ENCODE data around the gene JAKMIP3. TPM values are rescaled to one million over a fixed set of nuclear protein-coding genes. Genes with fewer than 3 reads are reported as not detected.

The JAKMIP3 gene
- total RNA-seq, 1 experiment from 2014 or later, result 1.0 TPM

- Histone ChIP-seq H3K27me3 (ENCODE audit: low read length) (no peaks in the 10 kb centered on the region), H3K4me1 (ENCODE audit: insufficient read depth, low read length) (peaks cover 26% of the 10 kb centered on the region), H3K9me2 (replicated peaks; ENCODE audit: low read length) (no peaks in the 10 kb centered on the region), H3F3A (ENCODE audit: low read length, unreplicated experiment) (no peaks in the 10 kb centered on the region), H3K9me3 (ENCODE audit: low read length) (no peaks in the 10 kb centered on the region), H3K27ac (ENCODE audit: low read length) (peak overlapping the region; percentile 87), H2AFZ (ENCODE audit: low read length) (no peak overlapping the region), H3K79me2 (ENCODE audit: low read length) (no peaks in the 10 kb centered on the region), H4K20me1 (ENCODE audit: low read length) (no peaks in the 10 kb centered on the region), H3K4me2 (ENCODE audit: low read length) (peak overlapping the region; percentile 54), H3K36me3 (ENCODE audit: low read depth, low read length) (no peaks in the 10 kb centered on the region), H3K4me3 (ENCODE audit: low read length) (no peak overlapping the region), H3K9ac (ENCODE audit: low read length) (no peak overlapping the region)
- POLR2A ChIA-PET (ENCODE audit: unreplicated experiment), result no interaction called here
- CTCF ChIA-PET, result no interaction called here
- peak; percentile 81 for DNase-seq
- TF ChIP-seq EZH2 (IDR thresholded peaks at IDR 0.05; ENCODE audit: low read length, unreplicated experiment) (no peak), EZH2phosphoT487 (IDR thresholded peaks at IDR 0.05; ENCODE audit: borderline replicate concordance, low read length) (no peak)
- TF ChIP-seq, protein P1, sequence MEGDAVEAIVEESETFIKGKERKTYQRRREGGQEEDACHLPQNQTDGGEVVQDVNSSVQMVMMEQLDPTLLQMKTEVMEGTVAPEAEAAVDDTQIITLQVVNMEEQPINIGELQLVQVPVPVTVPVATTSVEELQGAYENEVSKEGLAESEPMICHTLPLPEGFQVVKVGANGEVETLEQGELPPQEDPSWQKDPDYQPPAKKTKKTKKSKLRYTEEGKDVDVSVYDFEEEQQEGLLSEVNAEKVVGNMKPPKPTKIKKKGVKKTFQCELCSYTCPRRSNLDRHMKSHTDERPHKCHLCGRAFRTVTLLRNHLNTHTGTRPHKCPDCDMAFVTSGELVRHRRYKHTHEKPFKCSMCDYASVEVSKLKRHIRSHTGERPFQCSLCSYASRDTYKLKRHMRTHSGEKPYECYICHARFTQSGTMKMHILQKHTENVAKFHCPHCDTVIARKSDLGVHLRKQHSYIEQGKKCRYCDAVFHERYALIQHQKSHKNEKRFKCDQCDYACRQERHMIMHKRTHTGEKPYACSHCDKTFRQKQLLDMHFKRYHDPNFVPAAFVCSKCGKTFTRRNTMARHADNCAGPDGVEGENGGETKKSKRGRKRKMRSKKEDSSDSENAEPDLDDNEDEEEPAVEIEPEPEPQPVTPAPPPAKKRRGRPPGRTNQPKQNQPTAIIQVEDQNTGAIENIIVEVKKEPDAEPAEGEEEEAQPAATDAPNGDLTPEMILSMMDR (conservative IDR thresholded peaks at IDR 0.05; ENCODE audit: low read depth, low read length), result no peak
- intact Hi-C loops (cut with micrococcal nuclease), result no loop called here
- BruUV-seq (replicated peaks), result no TSS peak
- ATAC-seq, result peak; percentile 99
These were observed 30.5 kb downstream of the JAKMIP3 start for GRCh38 chr10:132096223-132096622.

DNA sequence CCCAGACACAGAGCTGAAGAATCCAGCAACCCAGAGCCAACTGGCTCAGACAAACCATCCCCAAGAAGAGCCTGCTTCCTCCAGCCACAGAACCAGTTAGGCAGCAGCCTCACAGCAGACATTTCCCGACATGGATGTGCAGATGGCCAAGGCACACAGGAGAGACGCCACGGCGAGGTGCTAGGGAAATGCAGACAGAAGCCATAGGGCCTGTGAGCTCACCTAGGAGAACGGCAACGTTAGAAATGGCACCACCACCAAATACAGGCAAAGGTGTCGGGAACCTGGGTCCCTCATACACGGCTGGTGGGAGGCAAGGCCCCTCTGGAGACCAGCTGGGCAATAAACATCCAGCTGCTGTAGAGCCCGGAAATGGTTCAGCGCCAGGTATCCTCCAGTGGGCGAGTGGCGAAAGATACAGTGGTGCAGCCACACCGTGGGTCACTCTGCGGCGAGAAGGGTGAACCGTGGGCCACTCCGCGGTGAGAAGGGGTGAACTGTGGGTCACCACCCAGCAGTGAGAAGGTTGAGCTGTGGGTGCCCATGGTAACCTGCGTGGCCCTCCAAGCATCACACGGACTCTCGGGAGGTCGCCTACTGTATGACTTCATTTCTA, 31.2 kb downstream of the JAKMIP3 start:
- Histone ChIP-seq H3K27ac (ENCODE audit: low read length) (0 out of 2 replicates have a peak overlapping the region, but pooled peaks have one; percentile 14), H3K9me2 (replicated peaks; ENCODE audit: low read length) (no peaks in the 10 kb centered on the region), H2AFZ (ENCODE audit: low read length) (no peak overlapping the region), H3K36me3 (ENCODE audit: low read depth, low read length) (no peaks in the 10 kb centered on the region), H3K9ac (ENCODE audit: low read length) (no peak overlapping the region), H3K79me2 (ENCODE audit: low read length) (no peaks in the 10 kb centered on the region), H3K9me3 (ENCODE audit: low read length) (no peaks in the 10 kb centered on the region), H3K4me2 (ENCODE audit: low read length) (no peak overlapping the region; the same call in 1 of the 2 replicates), H3K4me3 (ENCODE audit: low read length) (no peak overlapping the region), H3K27me3 (ENCODE audit: low read length) (no peaks in the 10 kb centered on the region), H3K4me1 (ENCODE audit: insufficient read depth, low read length) (peaks cover 26% of the 10 kb centered on the region), H3F3A (ENCODE audit: low read length, unreplicated experiment) (no peaks in the 10 kb centered on the region), H4K20me1 (ENCODE audit: low read length) (no peaks in the 10 kb centered on the region)
- no peak for TF ChIP-seq EZH2phosphoT487 (IDR thresholded peaks at IDR 0.05; ENCODE audit: borderline replicate concordance, low read length)
- TF ChIP-seq EZH2 (IDR thresholded peaks at IDR 0.05; ENCODE audit: low read length, unreplicated experiment), result no peak
- TF ChIP-seq, protein P1 (conservative IDR thresholded peaks at IDR 0.05; ENCODE audit: low read depth, low read length), result no peak
- no peak for ATAC-seq
- ChIA-PET CTCF (no interaction called here), POLR2A (ENCODE audit: unreplicated experiment) (no interaction called here)
- DNase-seq, result no peak
- BruUV-seq (replicated peaks), result no TSS peak
- intact Hi-C loops (cut with micrococcal nuclease), result no loop called here

DNA sequence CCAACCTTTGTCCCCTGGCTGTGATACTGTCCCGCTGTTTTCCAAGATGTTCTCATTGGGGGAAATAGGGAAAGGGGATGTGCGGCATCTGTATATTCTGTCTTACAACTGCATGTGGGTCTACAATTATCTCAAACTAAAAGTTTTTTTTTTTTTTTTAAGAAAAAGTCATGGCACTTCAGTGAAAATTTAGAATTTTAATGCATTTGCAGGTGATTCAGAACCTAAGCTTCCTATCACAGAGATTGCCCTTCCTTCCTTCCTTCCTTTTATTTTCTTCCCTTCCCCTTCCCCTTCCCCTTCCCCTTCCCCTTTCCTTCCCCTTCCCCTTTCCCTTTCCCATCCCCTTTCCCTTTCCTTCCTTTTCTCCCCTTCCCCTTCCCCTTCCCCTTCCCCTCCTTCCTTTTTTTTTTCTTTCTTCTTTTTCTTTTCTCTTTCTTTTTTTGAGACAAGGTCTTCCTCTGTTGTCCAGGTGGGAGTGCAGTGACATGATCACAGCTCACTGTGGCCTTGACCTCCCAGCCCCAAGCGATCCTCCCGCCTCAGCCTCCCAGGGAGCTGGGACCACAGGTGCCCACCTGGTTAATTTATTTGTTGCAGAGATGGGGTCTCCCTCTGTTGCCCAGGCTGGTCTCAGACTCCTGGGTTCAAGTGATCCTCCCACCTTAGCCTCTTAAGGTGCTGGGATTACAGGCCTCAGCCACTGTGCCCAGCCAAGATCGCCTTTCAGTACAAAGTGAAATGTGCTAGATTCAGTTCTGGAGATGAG, 32.0 kb downstream of the JAKMIP3 start:
- H3K4me2 ChIP-seq (ENCODE audit: low read length), result no peak overlapping the region
- no peak for DNase-seq
- no peaks in the 10 kb centered on the region for H3K79me2 ChIP-seq (ENCODE audit: low read length)
- H3F3A ChIP-seq (ENCODE audit: low read length, unreplicated experiment), result no peaks in the 10 kb centered on the region
- no TSS peak for BruUV-seq (replicated peaks)
- H3K9me2 ChIP-seq (replicated peaks; ENCODE audit: low read length), result no peaks in the 10 kb centered on the region
- CTCF ChIA-PET, result no interaction called here
- H3K4me3 ChIP-seq (ENCODE audit: low read length), result no peak overlapping the region
- no peaks in the 10 kb centered on the region for H4K20me1 ChIP-seq (ENCODE audit: low read length)
- no peak overlapping the region for H2AFZ ChIP-seq (ENCODE audit: low read length)
- no peaks in the 10 kb centered on the region for H3K36me3 ChIP-seq (ENCODE audit: low read depth, low read length)
- TF ChIP-seq EZH2phosphoT487 (IDR thresholded peaks at IDR 0.05; ENCODE audit: borderline replicate concordance, low read length) (no peak), EZH2 (IDR thresholded peaks at IDR 0.05; ENCODE audit: low read length, unreplicated experiment) (no peak)
- TF ChIP-seq, protein P1 (conservative IDR thresholded peaks at IDR 0.05; ENCODE audit: low read depth, low read length), result no peak
- no peaks in the 10 kb centered on the region for H3K27me3 ChIP-seq (ENCODE audit: low read length)
- H3K4me1 ChIP-seq (ENCODE audit: insufficient read depth, low read length), result peaks cover 26% of the 10 kb centered on the region
- H3K27ac ChIP-seq (ENCODE audit: low read length), result no peak overlapping the region
- intact Hi-C loops (cut with micrococcal nuclease), result no loop called here
- no peaks in the 10 kb centered on the region for H3K9me3 ChIP-seq (ENCODE audit: low read length)
- no peak for ATAC-seq
- POLR2A ChIA-PET (ENCODE audit: unreplicated experiment), result no interaction called here
- no peak overlapping the region for H3K9ac ChIP-seq (ENCODE audit: low read length)

Measured in PC-3 (cell line).